BJ (cell line): ENCODE measurements around the gene LYVE1. TPM values are rescaled to one million over a fixed set of nuclear protein-coding genes. Genes with fewer than 3 reads are reported as not detected.

Source experiments
- CTCF ChIA-PET: fragments of 350-600 bp; formaldehyde crosslinking; extraction: SDS; loops from one replicate; lab custom pipeline; 2021; ENCODE audit warnings: antibody characterized with exemption, inconsistent platforms; lab: Yijun Ruan, JAX
- POLR2A ChIA-PET: fragments of 300-600 bp; sonication (Branson Sonifier 250); formaldehyde crosslinking; extraction: SDS; loops from one replicate; lab custom pipeline; 2021; ENCODE audit warnings: antibody characterized with exemption; lab: Charles Lee
- DNase-seq: peaks from one replicate; pipeline ENCODE4 v3.0.0-alpha.2; 2011; ENCODE audit warnings: low read depth
- H3K27me3 ChIP-seq: 2 replicates; pipeline ENCODE4 v1.6.0; 2011; ENCODE audit warnings: low read length; ENCODE audit not compliant: control insufficient read depth, insufficient read depth
- H3K36me3 ChIP-seq: 2 replicates; pipeline ENCODE4 v1.5.1; 2011; ENCODE audit warnings: low read length; ENCODE audit not compliant: control insufficient read depth, insufficient read depth
- H3K4me3 ChIP-seq: 2 replicates; pipeline ENCODE4 v1.5.1; 2011; ENCODE audit warnings: low read depth, mild to moderate bottlenecking, control low read depth, low read length
- CTCF ChIP-seq: IDR thresholded peaks from 2 replicates; pipeline ENCODE4 v1.5.1; 2011; ENCODE audit warnings: low read depth, mild to moderate bottlenecking, control low read depth, inconsistent platforms, low read length, moderate library complexity; ENCODE audit not compliant: insufficient read depth
- polyA plus RNA-seq: library from polyadenylated mRNA; depleted of rRNA; stranded (reverse); fragments of >200 nt; gene quantifications from 2 replicates; pipeline ENCODE4 v1.2.3, GENCODE V29; 2011

Gene LYVE1
- polyA plus RNA-seq, 1 experiment = 0.15 TPM

GRCh38 chr11:10603721-10604297 is 35.3 kb upstream of the LYVE1 start:
- no peaks in the 10 kb centered on the region for H3K27me3 ChIP-seq
- no peak overlapping the region for H3K4me3 ChIP-seq
- DNase-seq = no peak
- peaks cover 27% of the 10 kb centered on the region for H3K36me3 ChIP-seq
- ChIA-PET CTCF (interaction anchor here (1.0 to 1.7 kb wide), 3 partner anchors 14 to 63 kb away, joined by 3 to 11 read pairs (median 3); partner anchors contain the start of gene RNF141), POLR2A (interaction anchor here (1.0 kb wide), 1 partner anchor 11 kb away, joined by 6 read pairs; no protein-coding TSS in a partner anchor)
- TF ChIP-seq CTCF = no peak

GRCh38 chr11:10602945-10603344 is 34.5 kb upstream of the LYVE1 start:
- TF ChIP-seq CTCF = no peak
- no peaks in the 10 kb centered on the region for H3K27me3 ChIP-seq
- POLR2A ChIA-PET = no interaction called here

GRCh38 chr11:10602366-10602765 is 33.9 kb upstream of the LYVE1 start:
- H3K4me3 ChIP-seq = no peak overlapping the region
- ChIA-PET CTCF (no interaction called here), POLR2A (no interaction called here)
- DNase-seq = no peak
- TF ChIP-seq CTCF = no peak
- no peaks in the 10 kb centered on the region for H3K27me3 ChIP-seq
- peaks cover 24% of the 10 kb centered on the region for H3K36me3 ChIP-seq

More at GRCh38 chr11:10602945-10603344, 34.5 kb upstream of the LYVE1 start:
- no peak for DNase-seq
- Histone ChIP-seq H3K36me3 (peaks cover 27% of the 10 kb centered on the region), H3K4me3 (no peak overlapping the region)
- CTCF ChIA-PET = no interaction called here

- Histone ChIP-seq H3K36me3 (peaks cover 23% of the 10 kb centered on the region), H3K27me3 (no peaks in the 10 kb centered on the region), H3K4me3 (no peak overlapping the region)
- DNase-seq = no peak
- ChIA-PET CTCF (no interaction called here), POLR2A (no interaction called here)
- no peak for TF ChIP-seq CTCF
Measured at GRCh38 chr11:10601837-10602236, 33.4 kb upstream of the LYVE1 start.

- TF ChIP-seq CTCF = no peak
- Histone ChIP-seq H3K4me3 (no peak overlapping the region), H3K27me3 (no peaks in the 10 kb centered on the region), H3K36me3 (peaks cover 23% of the 10 kb centered on the region)
- DNase-seq = no peak
- ChIA-PET CTCF (interaction anchor here (0.6 to 1.1 kb wide), 2 partner anchors 60 to 184 kb away, joined by 3 to 6 read pairs; partner anchors contain the start of gene RNF141), POLR2A (no interaction called here)
Measured at GRCh38 chr11:10600570-10601248, 32.2 kb upstream of the LYVE1 start.
